ENCODE results near the gene DHX16.
"Not testable (repeated sequence)": the region's sequence is repeated elsewhere in the genome, so short reads cannot be mapped to it uniquely, and the experiment has no call there.

The DHX16 gene

DNA sequence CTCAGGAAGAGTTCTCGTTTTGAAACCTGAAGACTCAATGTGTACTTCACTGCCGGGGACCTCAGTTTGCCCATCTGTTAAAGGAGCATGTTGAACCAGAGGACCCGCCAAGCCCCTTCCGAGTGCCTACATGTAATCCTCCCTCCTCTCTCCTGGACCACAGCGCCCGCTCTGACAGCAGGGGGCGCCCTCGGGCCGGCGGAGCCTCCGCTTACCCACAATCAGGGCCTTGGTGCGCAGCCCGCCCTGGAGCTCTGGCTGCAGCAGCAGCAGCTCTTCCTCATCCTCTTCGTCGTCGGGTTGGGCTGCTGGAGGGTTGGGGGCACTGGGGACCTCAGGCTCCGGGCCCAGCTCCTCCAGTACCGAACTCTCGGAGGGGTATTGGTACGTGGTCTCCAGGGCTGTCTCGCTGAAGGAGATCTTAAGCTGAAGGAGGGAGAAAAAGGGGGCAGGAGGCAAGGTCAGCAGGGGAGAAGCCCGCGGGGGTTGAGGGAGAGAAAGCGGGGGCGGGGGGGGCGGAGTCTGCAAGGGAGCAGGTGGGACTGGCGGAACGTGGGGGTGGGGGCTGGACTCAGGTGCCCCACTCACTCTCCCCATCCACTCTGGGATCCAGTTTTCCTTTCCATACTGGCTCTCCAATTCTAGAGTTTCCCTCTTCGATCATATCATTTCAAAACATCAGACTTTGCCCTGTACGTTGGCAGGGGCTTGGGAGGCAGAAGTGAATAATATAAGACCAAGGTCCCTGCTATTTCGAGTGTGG lies 6.3 kb upstream of the DHX16 start:
- DNase-seq, result peak; percentile 80 to 95 (median 88)

DNA sequence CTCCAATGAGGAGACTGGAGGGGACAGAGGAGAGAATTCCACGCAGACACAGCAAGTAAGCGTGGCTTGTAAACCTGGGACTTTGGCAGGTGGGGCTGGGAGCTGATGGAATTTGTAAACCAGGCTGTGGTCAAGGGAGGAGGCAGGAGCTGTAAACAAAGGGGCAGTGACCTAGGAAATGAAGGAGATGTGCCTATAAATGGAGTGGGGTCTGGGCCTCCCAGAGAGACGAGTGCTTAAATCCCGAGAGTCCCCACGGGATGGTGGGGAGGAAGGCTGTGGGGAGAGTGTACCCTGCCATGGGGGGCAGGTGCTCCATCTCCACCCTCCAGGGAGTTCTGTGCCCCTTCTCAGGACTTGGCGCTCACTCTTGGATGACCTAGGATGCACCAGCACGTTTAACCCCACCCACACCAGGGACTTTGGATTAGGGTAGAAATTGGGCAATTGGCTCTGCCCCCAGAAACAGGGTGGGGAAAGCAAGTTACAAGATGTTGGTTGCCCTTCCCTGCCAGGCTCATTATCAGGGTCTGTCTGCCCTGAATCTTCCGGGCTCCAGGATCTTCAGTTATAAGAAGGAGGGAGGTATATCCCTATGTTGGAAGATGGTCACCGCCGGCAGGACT lies 4.0 kb upstream of the DHX16 start:
- DNase-seq, result no peak

DNA sequence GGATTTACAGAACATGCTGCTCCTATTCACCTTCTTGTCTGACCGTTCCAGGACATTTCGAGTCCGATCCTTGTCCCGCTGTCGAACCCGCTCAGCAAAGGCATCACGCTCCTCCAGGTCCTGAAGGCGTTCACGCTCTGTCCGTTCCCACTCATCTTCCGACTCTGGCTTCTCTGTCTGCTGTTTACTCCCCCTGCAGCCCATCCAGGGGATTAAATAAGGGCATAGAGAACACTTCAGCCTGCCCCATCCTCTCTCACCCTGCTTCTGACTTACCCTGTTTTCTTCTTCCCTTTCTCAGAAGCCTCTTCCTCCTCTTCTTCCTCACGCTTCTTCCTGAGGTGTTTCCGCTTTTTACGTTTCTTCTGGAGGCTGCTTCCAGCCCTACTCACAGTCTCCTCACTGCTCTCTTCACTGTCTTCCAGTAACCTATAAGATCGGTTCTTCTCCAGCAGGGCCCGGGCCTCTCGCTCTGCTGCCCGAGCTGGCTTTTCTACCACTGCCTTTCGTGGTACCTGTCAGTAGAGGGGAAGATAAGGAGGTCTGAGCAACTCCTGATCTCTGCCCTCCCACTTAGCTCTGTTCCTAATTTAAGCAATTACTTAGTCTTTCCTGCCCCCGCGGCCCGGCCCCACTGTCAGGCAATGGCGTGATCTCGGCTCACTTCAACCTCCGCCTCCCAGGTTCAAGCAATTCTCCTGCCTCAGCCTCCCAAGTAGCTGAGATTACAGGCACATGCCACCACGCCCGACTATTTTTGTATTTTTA lies 1.9 kb downstream of the DHX16 start:
- no peak for DNase-seq

DNA sequence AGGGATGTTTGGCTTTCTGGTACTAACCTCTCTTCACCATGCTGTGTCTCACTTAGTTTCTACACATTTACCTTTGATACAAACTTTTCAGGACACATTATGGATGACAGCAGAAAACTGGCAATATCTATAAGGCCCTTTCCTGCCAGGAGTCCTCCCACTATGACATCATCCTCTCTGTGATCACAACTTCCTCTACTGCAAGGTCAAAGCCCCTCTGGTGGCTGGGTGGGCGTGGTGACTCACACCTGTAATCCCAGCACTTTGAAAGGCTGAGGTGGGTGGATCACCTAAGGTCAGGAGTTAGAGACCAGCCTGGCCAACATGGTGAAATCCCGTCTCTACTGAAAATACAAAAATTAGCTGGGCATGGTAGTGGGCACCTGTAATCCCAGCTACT lies 6.5 kb downstream of the DHX16 start:
- DNase-seq, result not testable (repeated sequence)

DNA sequence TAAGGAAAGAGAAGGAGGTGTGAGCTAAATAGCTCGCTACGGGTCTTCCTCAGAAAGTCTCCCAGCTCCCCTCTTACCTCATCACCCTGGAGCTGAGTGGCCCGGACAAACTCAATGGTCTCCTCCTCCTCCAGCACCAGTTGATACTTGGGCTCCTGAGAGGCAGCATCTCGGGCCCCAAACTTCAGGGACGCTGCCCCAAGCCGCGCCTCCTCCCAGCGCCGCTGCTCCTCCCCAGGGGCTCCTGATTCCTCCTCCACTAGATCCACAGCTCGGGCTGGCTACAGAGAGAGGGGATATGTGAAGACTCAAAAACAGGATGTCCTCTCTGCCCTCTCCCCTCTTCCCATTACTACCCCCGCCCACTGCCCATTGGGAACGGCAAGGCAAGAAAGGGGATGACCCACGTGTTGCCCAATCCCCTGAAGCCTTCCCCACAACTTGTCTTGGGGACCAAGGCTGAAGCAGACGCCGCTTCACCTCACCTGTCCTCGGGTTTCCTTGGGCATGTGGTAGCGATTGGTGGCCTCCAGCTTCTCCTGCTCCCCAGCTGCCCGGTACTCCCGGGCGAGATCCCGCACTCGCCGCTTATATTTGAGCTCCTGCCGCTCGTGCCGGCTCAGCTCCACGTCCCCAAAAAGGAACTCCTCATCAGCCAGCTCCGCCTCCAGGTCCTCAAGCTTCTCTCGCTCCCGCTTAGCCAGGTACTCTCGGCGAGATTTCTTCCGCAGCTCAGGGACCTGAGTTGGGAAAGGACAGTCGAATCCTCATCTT lies 7.6 kb downstream of the DHX16 start:
- DNase-seq, result no peak

- not testable (repeated sequence) for DNase-seq
Measured at GRCh38 chr6:30657922-30658321, 14.9 kb downstream of the DHX16 start.

GRCh38 chr6:30657454-30657853 lies 15.4 kb downstream of the DHX16 start:
- DNase-seq, result no peak

DNA sequence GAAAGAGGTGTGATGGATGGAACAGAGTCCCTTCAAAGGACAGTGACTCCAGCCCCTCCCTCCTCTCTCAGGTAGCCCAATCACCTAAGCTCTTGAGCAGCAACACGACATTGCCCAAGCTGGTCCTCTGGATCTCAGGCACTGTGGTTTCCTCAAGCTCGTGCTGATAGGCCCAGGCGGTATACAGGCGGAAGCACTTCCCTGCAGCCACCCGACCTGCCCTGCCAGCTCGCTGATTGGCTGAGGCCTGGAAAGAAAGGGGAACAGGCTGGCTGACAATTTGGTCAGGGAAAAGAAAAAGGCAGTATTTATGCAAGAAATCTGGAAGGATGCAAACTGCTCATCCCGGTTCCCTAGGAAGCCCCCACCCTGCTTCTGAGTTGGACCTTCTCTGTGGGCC lies 16.3 kb downstream of the DHX16 start:
- no peak for DNase-seq

- DNase-seq, result no peak
Measured at GRCh38 chr6:30655743-30656094, 17.1 kb downstream of the DHX16 start.

DNA sequence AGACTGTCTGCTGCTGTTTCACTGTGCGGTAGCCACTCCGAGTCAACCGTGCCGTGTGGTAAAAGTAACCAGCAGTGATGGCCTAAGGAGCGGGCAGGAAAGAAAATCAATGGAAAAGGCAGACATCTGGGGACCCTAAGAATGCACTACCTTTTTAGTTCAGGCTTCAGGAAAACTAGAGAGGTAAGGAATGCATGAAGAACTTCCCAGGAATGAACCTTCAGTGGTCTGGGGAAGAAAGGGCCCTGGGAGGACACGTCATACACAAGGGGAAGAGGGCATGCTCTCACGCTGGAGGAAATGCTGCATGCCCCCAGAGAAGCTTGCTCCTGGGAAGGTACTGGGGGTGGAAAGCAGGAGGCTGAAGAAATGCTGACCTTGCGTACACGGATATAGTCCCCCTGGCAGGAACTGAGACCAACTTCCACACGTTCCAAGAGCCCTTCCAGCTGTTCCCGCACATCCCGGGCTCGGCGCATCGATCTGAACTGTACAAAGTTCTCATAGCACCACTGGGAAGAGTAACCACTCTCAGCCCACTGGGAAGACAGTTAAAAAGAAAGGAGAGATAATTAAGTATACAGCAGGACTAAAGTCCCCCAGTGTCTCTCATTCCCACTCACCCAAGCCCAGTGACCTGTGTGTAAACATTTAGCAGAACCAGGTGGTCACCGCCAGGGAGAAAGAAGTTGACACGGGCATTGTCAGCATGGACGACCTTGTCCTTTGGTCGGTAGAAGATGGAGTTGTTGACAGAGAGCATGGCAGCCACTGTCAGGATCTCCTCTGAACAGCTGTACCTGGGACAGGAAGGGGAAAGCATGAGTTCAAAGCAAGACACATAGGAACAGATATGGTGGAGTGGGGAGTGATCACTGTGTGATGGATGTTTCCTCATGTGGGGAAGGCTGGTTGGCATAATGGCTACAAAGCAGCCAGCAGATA lies 17.7 kb downstream of the DHX16 start:
- no peak for DNase-seq

- no peak for DNase-seq
Measured at GRCh38 chr6:30651143-30651542, 21.7 kb downstream of the DHX16 start.

- peak; percentile 47 to 86 (median 72) for DNase-seq
Measured at GRCh38 chr6:30647242-30648116, 25.3 kb downstream of the DHX16 start.

- DNase-seq, result peak; percentile 88 to 94 (median 93)
Measured at GRCh38 chr6:30646450-30647241, 26.2 kb downstream of the DHX16 start, which contains the start of gene C6orf136. C6orf136 (plus strand) TSS chr6:30647133; CDS start chr6:30647232, 99 bp downstream.

DNA sequence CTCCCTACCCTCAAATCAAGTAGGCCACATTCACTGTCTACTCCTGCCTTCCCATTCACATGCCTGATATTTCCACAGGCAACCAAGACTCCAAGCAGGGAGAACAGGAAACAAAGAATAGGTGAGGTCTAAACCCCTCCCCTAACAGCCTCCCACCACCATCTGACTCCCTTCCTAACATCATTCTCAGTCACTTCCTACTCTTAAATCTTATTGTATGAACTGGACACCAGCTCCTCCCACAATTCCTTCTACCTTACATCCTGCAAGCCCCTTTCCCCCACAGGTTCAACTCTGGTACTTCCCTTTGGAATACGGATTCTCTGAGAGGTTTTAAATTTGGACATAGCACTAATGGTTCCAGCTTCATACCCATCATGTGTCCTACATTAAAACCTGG lies 26.8 kb downstream of the DHX16 start:
- DNase-seq, result no peak

DNA sequence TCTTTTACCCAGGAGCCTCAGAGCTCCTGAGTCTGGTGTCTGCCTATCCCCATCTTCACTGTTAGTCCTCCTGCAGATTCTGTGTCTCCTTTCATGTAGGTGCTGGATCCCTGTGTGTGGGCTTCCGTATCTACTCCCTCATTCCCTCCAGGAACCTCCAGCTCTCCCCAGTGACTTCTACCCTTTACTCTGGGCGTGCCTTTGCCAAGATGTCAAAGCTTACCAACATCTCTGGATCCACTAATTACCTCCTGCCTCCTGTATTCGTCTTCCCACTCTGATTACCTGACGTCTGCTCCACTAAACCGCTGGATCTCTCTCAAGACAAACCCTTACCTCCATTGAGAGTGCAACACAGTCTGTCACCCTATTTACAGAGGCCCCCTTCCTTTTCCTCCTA lies 28.0 kb downstream of the DHX16 start:
- no peak for DNase-seq

DNA sequence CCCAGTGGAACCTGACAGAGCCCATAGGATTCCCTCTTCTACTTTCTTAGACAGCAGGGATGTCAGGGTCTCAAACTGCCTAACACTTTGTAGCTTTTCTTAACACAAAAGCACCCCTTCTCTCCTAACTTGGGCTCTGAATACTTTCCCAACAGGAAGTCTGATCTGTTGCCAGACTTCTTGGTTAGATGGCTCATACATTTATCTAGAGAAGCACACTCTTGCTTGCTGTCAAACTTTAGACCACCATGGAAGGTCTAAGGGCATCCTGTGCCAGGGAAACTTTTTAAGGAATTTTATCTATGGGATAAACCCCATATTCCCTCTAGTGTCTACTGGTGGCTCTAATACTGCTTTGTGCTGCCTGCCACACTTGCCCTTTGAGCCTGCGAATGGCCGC lies 29.1 kb downstream of the DHX16 start:
- no peak for DNase-seq

DNA sequence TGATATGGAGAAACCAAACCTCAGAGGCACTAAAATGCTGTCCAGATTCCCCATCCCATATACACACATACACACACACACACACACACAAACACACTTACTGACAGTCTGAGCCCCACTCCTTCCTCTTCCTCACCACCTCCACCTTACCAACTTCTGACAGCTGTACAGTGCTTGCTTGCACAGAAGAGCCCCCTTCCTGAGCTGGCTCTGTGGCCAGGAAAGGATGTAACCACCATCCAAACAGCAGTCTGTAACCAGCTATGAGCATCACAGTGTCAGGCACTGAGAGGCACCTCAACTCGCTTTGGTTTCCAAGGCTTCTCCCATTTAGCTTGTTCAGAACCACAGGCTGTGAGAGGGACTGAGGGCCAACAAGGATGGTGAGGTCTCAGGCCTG lies 31.8 kb downstream of the DHX16 start:
- no peak for DNase-seq

GRCh38 chr6:30640481-30640880 lies 32.3 kb downstream of the DHX16 start:
- DNase-seq, result peak in 1 of 6 experiments; percentile 11

DNA sequence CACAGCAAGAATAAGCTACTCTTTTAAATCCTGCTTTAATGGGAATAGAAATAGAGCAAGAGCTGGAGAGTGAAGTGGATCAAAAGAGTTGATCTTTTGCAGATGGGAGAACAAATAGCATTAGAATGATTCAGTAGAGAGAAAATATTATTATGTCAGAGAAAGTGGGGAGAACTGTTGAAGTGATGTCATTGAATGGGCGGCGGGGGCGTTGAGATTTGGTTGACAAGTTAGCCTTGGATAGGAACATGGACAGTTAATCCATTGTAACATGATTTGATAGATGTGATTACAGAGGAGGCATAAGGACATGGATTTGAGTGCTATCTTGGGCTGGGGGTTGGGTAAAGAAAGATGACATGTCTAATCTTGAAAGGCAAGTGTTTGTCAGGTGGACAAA lies 37.0 kb downstream of the DHX16 start:
- no peak for DNase-seq

Data from stimulated activated naive CD4-positive, alpha-beta T cell (primary cell).